Prostate gland (tissue), 2 donors: ENCODE results near the gene IRF2. TPM values are rescaled to one million over a fixed set of nuclear protein-coding genes. Genes with fewer than 3 reads are reported as not detected.

Experiments
- DNase-seq: peaks from one replicate; pipeline ENCODE4 v3.0.0-alpha.2; 2019; ENCODE audit warnings: low spot score
- H3K27ac ChIP-seq, 2 donors: fragments of 200-600 bp; sonication (generic); 2 replicates each; pipeline ENCODE4 v1.5.1; 2017 to 2019
- H3K27me3 ChIP-seq: fragments of 200-600 bp; sonication (generic); replicated peaks from 2 replicates; pipeline ENCODE4 v1.5.1; 2019; ENCODE audit not compliant: insufficient read depth
- H3K36me3 ChIP-seq, 2 donors: fragments of 200-600 bp; sonication (generic); 1 replicate in 1 of 2; 2 replicates in 1 of 2; pipeline versions ENCODE4 v1.5.1 to v1.8.1; 2017 to 2019
- H3K4me1 ChIP-seq: fragments of 200-600 bp; sonication (generic); replicated peaks from 2 replicates; pipeline ENCODE4 v1.5.1; 2019
- H3K4me3 ChIP-seq, 2 donors: fragments of 200-600 bp; sonication (generic); 2 replicates each; pipeline ENCODE4 v1.5.1; 2017 to 2019
- H3K9me3 ChIP-seq: fragments of 200-600 bp; sonication (generic); 2 replicates; pipeline ENCODE4 v1.5.1; 2017
- CTCF ChIP-seq, 4 experiments: fragments of 200-600 bp in 2 of 4; fragments of 450-650 bp in 2 of 4; sonication (generic) in 2 of 4; IDR thresholded peaks; 1 replicate in 3 of 4; 2 replicates in 1 of 4; pipeline ENCODE4 v1.5.1; 2016 to 2019; ENCODE audit warnings: antibody characterized with exemption in 4 of 4, mild to moderate bottlenecking in 2 of 4, moderate library complexity in 2 of 4
- POLR2A ChIP-seq: fragments of 450-650 bp; IDR thresholded peaks from one replicate; pipeline ENCODE4 v1.6.1; 2016; ENCODE audit warnings: antibody characterized with exemption, mild to moderate bottlenecking
- POLR2AphosphoS5 ChIP-seq: sonication (generic); formaldehyde crosslinking; IDR thresholded peaks from one replicate; pipeline ENCODE4 v1.6.1; 2017; ENCODE audit warnings: antibody characterized with exemption
- WGBS: methylation state at CpG from one replicate; pipeline ENCODE4 v1.1.5; 2018; 5-methylcytosine and 5-hydroxymethylcytosine counted together
- intact Hi-C: fragments of 100-400 bp; cut with DNase I; formaldehyde crosslinking; loops from one replicate; pipeline ENCODE4 v1.14.2; 2022
- total RNA-seq, 2 donors: library from RNA; depleted of rRNA; stranded (reverse); fragments of >200 nt; gene quantifications; one replicate each; pipeline ENCODE4 v1.1.0, GENCODE V29; 2016

The IRF2 gene
- total RNA-seq, 2 donors from 2014 or later = 40.7 to 49.9 TPM

GRCh38 chr4:184441461-184442313, 32.7 kb downstream of the IRF2 start:
- 56% methylated on average over 13 of the region's 13 CpGs for WGBS
- no peak overlapping the region for H3K27ac ChIP-seq
- peaks cover 9% of the 10 kb centered on the region for H3K4me1 ChIP-seq

GRCh38 chr4:184440595-184441358, 33.6 kb downstream of the IRF2 start:
- 84% methylated on average over 8 of the region's 8 CpGs for WGBS
- Histone ChIP-seq H3K4me1 (peaks cover 9% of the 10 kb centered on the region), H3K27me3 (no peaks in the 10 kb centered on the region), H3K4me3 (no peak overlapping the region), H3K9me3 (no peaks in the 10 kb centered on the region), H3K27ac (peak overlapping the region in 1 of 2 donors; percentile 16), H3K36me3 (no peaks in the 10 kb centered on the region)
- TF ChIP-seq POLR2A (no peak), POLR2AphosphoS5 (no peak), CTCF (IDR thresholded peaks at IDR 0.05) (no peak)
- intact Hi-C loops = no loop called here
- DNase-seq = no peak

More at GRCh38 chr4:184441461-184442313, 32.7 kb downstream of the IRF2 start:
- intact Hi-C loops = no loop called here
- no peaks in the 10 kb centered on the region for H3K27me3 ChIP-seq
- H3K4me3 ChIP-seq = no peak overlapping the region
- no peak for DNase-seq
- H3K36me3 ChIP-seq = no peaks in the 10 kb centered on the region
- no peaks in the 10 kb centered on the region for H3K9me3 ChIP-seq
- no peak for TF ChIP-seq POLR2AphosphoS5

- peak; percentile 39 for DNase-seq
Observed at GRCh38 chr4:184439856-184440594, 34.3 kb downstream of the IRF2 start.

GRCh38 chr4:184439386-184439785, 35.0 kb downstream of the IRF2 start:
- intact Hi-C loops = no loop called here
- Histone ChIP-seq H3K27me3 (no peaks in the 10 kb centered on the region), H3K4me1 (peaks cover 9% of the 10 kb centered on the region), H3K27ac (no peak overlapping the region), H3K9me3 (no peaks in the 10 kb centered on the region), H3K36me3 (no peaks in the 10 kb centered on the region), H3K4me3 (no peak overlapping the region)
- TF ChIP-seq CTCF (IDR thresholded peaks at IDR 0.05) (no peak), POLR2A (no peak), POLR2AphosphoS5 (no peak)
- WGBS = 84% methylated on average over 4 of the region's 4 CpGs
- no peak for DNase-seq

More at GRCh38 chr4:184439856-184440594, 34.3 kb downstream of the IRF2 start:
- Histone ChIP-seq H3K4me1 (peaks cover 9% of the 10 kb centered on the region), H3K4me3 (no peak overlapping the region), H3K9me3 (no peaks in the 10 kb centered on the region), H3K27ac (peak overlapping the region in 1 of 2 donors; percentile 16), H3K36me3 (no peaks in the 10 kb centered on the region), H3K27me3 (no peaks in the 10 kb centered on the region)
- WGBS = 56% methylated on average over 20 of the region's 20 CpGs
- intact Hi-C loops = no loop called here
- TF ChIP-seq CTCF (IDR thresholded peaks at IDR 0.05) (no peak), POLR2AphosphoS5 (peak; percentile 18), POLR2A (no peak)

GRCh38 chr4:184438375-184438774, 36.0 kb downstream of the IRF2 start:
- Histone ChIP-seq H3K27me3 (no peaks in the 10 kb centered on the region), H3K4me1 (peaks cover 9% of the 10 kb centered on the region), H3K4me3 (no peak overlapping the region), H3K27ac (no peak overlapping the region), H3K9me3 (no peaks in the 10 kb centered on the region), H3K36me3 (no peaks in the 10 kb centered on the region)
- intact Hi-C loops = no loop called here
- no peak for DNase-seq
- WGBS = 77% methylated on average over 9 of the region's 9 CpGs
- no peak for TF ChIP-seq POLR2A
- no peak for TF ChIP-seq CTCF (IDR thresholded peaks at IDR 0.05)
- TF ChIP-seq POLR2AphosphoS5 = no peak
